Subcutaneous adipose tissue (tissue), 4 donors: Measurements from ENCODE around the gene ZNF267. TPM values are rescaled to one million over a fixed set of nuclear protein-coding genes. Genes with fewer than 3 reads are reported as not detected.

Experiments used
- CTCF ChIP-seq: fragments of 450-650 bp; IDR thresholded peaks from one replicate; pipeline ENCODE4 v1.5.1; 2016; ENCODE audit warnings: low read depth, mild to moderate bottlenecking, control low read depth, antibody characterized with exemption, moderate library complexity
- total RNA-seq, 4 donors: library from RNA; depleted of rRNA; stranded (reverse); fragments of >200 nt; gene quantifications; one replicate each; pipeline ENCODE4 v1.1.0, GENCODE V29; 2016

The ZNF267 gene
- total RNA-seq, 4 donors from 2014 or later: 10.0 to 22.1 (median 12.8) TPM

- no peak for TF ChIP-seq CTCF
Observed at GRCh38 chr16:31868164-31868563, 5.4 kb upstream of the ZNF267 start.

GRCh38 chr16:31868691-31869167, 4.9 kb upstream of the ZNF267 start:
- TF ChIP-seq CTCF: no peak

- TF ChIP-seq CTCF: no peak
Observed at GRCh38 chr16:31869511-31870201, 4.0 kb upstream of the ZNF267 start.

GRCh38 chr16:31870809-31871208, 2.8 kb upstream of the ZNF267 start:
- no peak for TF ChIP-seq CTCF

GRCh38 chr16:31871510-31871909, 2.1 kb upstream of the ZNF267 start:
- TF ChIP-seq CTCF: no peak

GRCh38 chr16:31872201-31872600, 1.4 kb upstream of the ZNF267 start:
- no peak for TF ChIP-seq CTCF

- no peak for TF ChIP-seq CTCF
Observed at GRCh38 chr16:31874366-31875111, 932 bp downstream of the ZNF267 start.
